Measurements from ENCODE around the gene STAT5A.

The STAT5A gene

GRCh38 chr17:42270170-42270535 lies 18.1 kb upstream of the STAT5A start:
- no peak for DNase-seq

- DNase-seq: no peak
Measured at GRCh38 chr17:42270596-42270995, 17.7 kb upstream of the STAT5A start.

- DNase-seq: peak; percentile 67
Measured at GRCh38 chr17:42271006-42271778, 17.1 kb upstream of the STAT5A start.

GRCh38 chr17:42271779-42272035 lies 16.6 kb upstream of the STAT5A start:
- no peak for DNase-seq

GRCh38 chr17:42272162-42272907 lies 16.0 kb upstream of the STAT5A start:
- DNase-seq: no peak

- no peak for DNase-seq
Measured at GRCh38 chr17:42273474-42274252, 14.6 kb upstream of the STAT5A start.

GRCh38 chr17:42274253-42274542 lies 14.1 kb upstream of the STAT5A start:
- DNase-seq: no peak

GRCh38 chr17:42274812-42275526 lies 13.3 kb upstream of the STAT5A start:
- no peak for DNase-seq

GRCh38 chr17:42275527-42276358 lies 12.6 kb upstream of the STAT5A start:
- DNase-seq: no peak

- peak; percentile 67 for DNase-seq
Measured at GRCh38 chr17:42276359-42276608, 12.0 kb upstream of the STAT5A start, which contains the start of gene STAT5B. TSS of gene STAT5B (minus strand) at chr17:42276391. CDS start at chr17:42232127, 44,264 bp downstream.

GRCh38 chr17:42276609-42277341 lies 11.5 kb upstream of the STAT5A start:
- no peak for DNase-seq

GRCh38 chr17:42277342-42277712 lies 11.0 kb upstream of the STAT5A start:
- no peak for DNase-seq

- no peak for DNase-seq
Measured at GRCh38 chr17:42279776-42280630, 8.3 kb upstream of the STAT5A start.

GRCh38 chr17:42281571-42282096 lies 6.7 kb upstream of the STAT5A start:
- no peak for DNase-seq

GRCh38 chr17:42282478-42283080 lies 5.7 kb upstream of the STAT5A start:
- DNase-seq: no peak

- no peak for DNase-seq
Measured at GRCh38 chr17:42283241-42284023, 4.9 kb upstream of the STAT5A start.

GRCh38 chr17:42284024-42284369 lies 4.3 kb upstream of the STAT5A start:
- no peak for DNase-seq

GRCh38 chr17:42284566-42284965 lies 3.7 kb upstream of the STAT5A start:
- no peak for DNase-seq

- DNase-seq: no peak
Measured at GRCh38 chr17:42285346-42286050, 2.8 kb upstream of the STAT5A start.
